ENCODE data around the gene ALOX12.
"Not testable (repeated sequence)": the region's sequence is repeated elsewhere in the genome, so short reads cannot be mapped to it uniquely, and the experiment has no call there.

ALOX12 gene

DNA sequence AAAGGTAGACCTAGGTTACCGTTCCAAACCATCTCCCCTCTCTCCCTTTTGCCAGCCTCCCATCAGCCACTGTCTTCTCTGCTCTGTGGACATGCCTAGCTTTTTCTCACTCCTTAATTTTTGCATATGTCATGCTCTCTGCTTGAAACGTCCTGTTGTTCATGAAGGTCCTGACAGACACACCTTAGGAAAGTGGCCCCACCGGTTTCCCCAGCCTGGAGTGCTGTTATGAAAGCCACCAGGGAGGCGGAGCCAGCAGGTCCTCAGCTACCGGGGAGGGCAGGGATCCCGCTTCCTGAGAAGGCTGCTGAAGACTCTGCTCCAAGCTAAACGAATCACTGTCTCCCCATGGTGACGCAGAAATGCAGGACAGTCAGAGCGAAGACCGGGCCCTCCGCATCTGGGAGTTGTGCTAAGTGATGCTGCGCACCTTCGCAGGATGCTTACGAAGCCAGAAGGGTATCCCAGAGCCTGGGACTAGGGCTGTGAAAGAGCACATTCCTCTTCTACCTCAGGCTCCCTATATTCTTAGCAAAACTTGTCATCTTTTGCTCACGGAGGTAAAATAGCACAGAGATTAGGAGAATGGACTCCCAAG is 50.4 kb downstream of the ALOX12 start:
- peak; percentile 36 for DNase-seq (ENCODE audit: low spot score)

DNA sequence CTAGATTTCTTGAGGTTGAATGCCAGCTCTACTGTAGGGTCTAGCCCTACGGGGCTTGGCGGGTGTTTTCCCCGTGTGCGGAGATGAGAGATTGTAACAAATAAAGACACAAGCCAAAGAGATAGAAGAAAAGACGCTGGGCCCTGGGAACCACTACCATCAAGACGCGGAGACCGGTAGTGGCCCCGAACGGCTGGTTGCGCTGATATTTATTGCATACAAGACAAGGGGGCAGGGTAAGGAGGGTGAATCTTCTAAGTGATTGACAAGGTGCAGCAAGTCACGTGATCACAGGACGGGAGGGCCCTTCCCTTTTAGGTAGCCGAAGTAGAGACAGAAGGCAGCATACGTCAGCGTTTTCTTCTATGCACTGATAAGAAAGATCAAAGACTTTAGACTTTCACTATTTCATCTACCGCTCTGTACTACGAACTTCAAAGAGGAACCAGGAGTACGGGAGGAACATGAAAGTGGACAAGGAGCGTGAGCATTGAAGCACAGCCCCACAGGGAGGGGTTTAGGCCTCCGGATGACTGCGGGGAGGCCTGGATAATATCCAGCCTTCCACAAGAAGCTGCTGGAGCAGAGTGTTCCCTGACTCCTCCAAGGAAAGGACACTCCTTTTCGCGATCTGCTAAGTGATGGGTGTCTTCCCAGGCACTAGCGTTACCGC is 51.0 kb downstream of the ALOX12 start:
- DNase-seq (ENCODE audit: low spot score) = peak; percentile 87

DNA sequence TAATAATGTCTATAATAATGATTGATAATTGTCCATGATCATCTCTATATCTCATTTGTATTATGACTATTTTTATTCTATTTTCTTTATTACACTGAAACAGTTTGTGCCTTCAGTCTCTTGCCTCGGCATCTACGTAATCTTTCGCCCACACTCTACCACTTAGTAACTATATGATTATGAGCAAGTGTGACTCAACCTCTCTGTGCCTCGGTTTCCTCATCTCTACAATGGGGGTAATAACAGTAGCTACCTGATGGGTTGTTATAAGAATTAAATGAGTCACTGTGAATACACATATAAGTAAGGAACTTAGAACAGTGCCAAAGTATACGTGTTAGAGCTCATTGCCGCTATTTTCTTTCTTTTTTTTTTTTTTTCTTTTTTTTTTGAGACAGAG is 51.7 kb downstream of the ALOX12 start:
- peak; percentile 25 for DNase-seq (ENCODE audit: low spot score)

DNA sequence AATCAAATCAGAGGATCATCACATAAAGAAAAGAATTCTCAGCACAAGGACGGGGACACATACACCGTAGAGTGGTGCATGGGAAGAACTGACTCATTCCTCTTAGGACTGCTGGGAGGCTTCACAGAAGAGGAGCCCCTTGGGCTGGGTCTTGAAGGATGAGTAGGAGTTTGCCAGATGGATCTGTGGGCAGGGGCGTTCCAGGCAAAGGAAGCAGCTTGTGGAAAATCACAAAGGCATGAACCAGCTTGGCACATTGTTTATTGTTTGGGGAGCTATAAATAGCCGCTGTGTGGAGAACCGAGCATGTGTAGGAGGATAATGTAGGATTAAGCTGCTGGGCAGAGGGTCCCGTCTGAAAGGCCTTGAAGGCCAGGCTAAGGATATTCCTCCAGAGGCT is 53.1 kb downstream of the ALOX12 start:
- no peak for DNase-seq (ENCODE audit: low spot score)

DNA sequence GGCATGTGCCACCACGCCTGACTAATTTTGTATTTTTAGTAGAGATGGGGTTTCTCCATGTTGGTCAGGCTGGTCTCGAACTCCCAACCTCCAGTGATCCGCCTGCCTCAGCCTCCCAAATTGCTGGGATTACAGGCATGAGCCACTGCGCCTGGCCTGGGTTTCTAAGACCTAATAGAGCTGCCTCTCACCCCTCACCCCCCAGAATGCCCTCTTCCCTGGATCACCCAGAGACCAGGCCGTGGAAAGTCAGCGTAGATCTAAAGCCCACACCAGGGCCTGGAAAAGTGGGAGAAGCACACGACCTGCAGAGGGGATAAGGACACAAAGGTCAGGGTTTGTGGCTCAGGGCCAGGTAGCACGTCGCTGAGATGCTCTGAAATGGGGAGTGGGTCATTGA is 54.7 kb downstream of the ALOX12 start:
- not testable (repeated sequence) for DNase-seq (ENCODE audit: low spot score)

- no peak for DNase-seq (ENCODE audit: low spot score)
These were observed 60.5 kb downstream of the ALOX12 start for GRCh38 chr17:7056386-7056785.

GRCh38 chr17:7058831-7059447 is 63.1 kb downstream of the ALOX12 start:
- DNase-seq (ENCODE audit: low spot score) = no peak
